PC-3 (cell line): Measurements from ENCODE around the gene HIVEP3.

ENCODE experiments used
- EZH2 ChIP-seq: fragments of 300-600 bp; sonication (generic); IDR thresholded peaks from one replicate; pipeline ENCODE4 v1.6.1; 2017; ENCODE audit warnings: antibody characterized with exemption, mild to moderate bottlenecking, low read length; ENCODE audit not compliant: unreplicated experiment
- EZH2phosphoT487 ChIP-seq: fragments of 300-600 bp; sonication (generic); IDR thresholded peaks from 2 replicates; pipeline ENCODE4 v1.6.1; 2018; ENCODE audit warnings: mild to moderate bottlenecking, antibody characterized with exemption, low read length, borderline replicate concordance
- TF ChIP-seq, protein P1 (sequence below): fragments of 300-600 bp; sonication (generic); conservative IDR thresholded peaks from 2 replicates; pipeline ENCODE4 v1.5.1; 2017; ENCODE audit warnings: antibody characterized with exemption, low read depth, mild to moderate bottlenecking, low read length

DNA sequence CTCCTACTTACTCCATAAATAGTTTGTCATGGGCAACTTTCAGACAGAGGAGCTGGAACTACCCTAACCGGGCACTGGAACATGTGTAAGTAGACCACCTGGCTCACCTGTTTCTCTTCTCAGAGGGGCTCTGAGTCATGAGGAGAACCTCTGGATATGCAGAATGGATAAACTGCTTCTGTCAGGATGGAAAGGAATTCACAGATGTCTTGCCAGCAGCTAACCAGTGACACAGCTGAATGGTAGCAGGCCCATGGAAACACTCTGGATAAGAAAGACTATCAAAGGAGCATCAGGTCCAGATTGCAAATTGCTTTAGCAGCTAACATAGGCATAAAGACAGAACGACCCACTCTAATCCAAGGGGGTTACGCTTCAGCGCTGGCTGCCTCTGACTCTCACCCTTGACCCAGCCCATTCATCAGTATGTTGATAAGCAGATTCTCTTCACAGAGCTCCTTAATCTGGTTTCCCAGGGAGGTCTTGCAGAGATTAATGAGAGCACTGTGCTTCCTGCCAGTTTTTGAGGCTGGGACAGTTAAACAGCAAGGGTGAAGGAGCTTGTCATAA, 54.2 kb downstream of the HIVEP3 start:
- TF ChIP-seq, protein P1, sequence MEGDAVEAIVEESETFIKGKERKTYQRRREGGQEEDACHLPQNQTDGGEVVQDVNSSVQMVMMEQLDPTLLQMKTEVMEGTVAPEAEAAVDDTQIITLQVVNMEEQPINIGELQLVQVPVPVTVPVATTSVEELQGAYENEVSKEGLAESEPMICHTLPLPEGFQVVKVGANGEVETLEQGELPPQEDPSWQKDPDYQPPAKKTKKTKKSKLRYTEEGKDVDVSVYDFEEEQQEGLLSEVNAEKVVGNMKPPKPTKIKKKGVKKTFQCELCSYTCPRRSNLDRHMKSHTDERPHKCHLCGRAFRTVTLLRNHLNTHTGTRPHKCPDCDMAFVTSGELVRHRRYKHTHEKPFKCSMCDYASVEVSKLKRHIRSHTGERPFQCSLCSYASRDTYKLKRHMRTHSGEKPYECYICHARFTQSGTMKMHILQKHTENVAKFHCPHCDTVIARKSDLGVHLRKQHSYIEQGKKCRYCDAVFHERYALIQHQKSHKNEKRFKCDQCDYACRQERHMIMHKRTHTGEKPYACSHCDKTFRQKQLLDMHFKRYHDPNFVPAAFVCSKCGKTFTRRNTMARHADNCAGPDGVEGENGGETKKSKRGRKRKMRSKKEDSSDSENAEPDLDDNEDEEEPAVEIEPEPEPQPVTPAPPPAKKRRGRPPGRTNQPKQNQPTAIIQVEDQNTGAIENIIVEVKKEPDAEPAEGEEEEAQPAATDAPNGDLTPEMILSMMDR, result no peak
- TF ChIP-seq EZH2phosphoT487, result no peak
- TF ChIP-seq EZH2, result no peak
